ENCODE results near the gene SLC25A5.

SLC25A5 gene

DNA sequence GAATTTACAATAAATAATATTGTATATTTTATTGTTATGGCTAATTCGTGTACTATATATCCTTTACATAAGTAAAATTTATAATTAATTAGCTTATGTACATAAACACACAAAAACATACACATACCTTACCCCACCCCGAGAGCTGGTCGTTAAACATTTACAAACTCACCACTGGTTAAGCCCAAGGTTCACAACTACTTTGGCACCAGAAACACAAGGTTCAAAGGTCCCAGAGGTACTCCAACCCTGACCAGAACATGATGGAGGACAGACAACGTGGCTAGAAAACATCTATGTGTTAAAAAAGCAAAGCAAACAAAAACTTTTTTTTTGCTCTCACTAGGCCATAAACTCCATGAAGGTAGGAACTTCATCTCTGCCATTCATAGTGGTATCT is 37.7 kb downstream of the SLC25A5 start:
- no peak for DNase-seq (ENCODE audit: low spot score)

DNA sequence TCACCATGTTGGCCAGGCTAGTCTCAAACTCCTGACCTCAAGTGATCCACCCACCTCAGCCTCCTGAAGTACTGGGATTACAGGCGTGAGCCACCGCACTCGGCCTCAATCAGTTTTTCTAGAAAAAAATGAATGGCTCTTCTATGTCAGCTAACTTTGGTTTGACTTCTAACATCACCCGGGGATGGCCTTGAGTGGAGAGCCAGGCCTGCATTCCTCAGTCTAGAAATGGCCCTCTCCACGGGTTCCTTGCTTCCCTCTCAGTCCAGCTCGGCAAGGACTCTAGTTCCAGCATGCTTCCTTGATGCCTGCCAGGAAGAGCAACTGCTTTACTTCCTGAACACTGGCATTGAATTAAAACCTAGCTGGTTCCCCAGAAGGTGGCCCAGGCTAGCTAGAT is 39.0 kb downstream of the SLC25A5 start:
- no peak for DNase-seq (ENCODE audit: low spot score)

DNA sequence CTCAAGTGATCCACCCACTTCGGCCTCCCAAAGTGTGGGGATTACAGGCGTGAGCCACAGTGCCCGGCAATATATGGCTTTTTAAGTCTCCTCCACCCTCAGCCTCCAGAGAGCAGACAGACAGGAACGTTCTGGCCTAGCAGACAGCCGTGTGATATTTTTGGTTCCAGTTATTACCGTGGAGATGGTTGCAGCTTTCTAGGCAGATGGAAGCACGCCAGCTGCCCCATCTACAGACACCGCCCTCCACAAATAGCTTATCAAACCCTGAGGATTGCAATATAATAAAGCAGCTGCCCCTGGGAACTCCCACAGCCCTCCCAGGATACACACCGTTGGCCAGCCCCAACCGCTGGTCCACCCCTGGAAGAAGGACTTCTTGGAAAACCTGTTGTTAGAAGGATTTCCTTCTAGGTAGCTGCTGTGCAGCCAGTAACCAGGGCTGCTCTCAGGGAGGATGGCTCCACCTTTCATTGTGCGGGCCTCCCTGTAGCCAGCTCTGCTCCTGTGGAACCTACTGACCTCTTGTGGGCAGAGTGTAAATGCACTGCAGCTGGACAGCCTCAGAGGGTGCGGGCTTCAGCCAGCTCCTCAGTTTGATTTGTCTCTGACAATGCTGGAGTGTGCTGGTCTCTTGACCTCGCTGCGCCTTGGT is 44.0 kb downstream of the SLC25A5 start:
- peak; percentile 51 for DNase-seq (ENCODE audit: low spot score)

DNA sequence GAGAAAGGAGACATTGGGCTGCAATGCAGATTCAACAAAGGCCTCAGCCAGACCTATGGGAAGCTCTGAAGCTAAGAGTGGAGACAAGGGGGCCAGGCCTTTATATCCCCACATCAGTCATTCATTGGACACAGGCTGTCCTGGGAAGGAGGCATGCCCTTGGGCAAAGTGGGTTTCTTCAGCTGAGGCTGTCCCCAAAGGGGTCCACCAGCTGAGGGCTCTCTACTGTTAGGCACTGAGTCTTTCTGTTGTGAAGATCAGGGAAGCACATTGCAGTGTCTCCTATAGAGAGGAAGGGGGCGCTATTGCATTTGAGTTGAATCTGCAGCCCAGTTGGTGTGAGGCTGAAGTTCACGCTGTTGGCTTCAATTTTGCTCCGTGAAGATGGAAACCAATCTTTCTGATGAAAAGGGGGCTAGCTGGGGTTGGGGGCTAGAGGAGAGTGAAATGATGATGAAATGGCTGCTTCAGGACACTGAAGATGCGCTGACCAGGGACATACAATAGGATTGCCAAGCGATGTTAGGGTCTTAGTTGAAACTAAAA is 48.0 kb downstream of the SLC25A5 start:
- peak; percentile 45 for DNase-seq (ENCODE audit: low spot score)

DNA sequence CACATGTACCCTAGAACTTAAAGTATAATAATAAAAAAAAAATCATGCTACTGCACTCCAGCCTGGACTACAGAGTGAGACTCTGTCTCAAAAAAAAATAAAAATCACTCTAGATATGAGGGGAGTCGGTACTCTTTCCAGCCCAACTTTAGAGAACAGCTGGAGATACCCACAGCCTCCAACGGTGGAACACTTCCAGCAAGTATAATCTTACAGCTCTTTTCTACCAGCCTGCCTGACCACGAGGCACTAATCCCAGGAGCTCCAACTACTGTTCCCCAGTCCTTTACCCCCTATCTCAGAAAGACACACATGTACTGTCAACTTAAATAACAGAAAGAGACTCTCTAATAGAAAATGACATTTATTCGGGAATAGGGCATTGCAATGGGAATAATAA is 50.1 kb downstream of the SLC25A5 start:
- no peak for DNase-seq (ENCODE audit: low spot score)
